ENCODE results near the gene TSPAN18.
A peak's percentile ranks its signal among the peaks of the same experiment; 100 is the strongest.

Gene TSPAN18

DNA sequence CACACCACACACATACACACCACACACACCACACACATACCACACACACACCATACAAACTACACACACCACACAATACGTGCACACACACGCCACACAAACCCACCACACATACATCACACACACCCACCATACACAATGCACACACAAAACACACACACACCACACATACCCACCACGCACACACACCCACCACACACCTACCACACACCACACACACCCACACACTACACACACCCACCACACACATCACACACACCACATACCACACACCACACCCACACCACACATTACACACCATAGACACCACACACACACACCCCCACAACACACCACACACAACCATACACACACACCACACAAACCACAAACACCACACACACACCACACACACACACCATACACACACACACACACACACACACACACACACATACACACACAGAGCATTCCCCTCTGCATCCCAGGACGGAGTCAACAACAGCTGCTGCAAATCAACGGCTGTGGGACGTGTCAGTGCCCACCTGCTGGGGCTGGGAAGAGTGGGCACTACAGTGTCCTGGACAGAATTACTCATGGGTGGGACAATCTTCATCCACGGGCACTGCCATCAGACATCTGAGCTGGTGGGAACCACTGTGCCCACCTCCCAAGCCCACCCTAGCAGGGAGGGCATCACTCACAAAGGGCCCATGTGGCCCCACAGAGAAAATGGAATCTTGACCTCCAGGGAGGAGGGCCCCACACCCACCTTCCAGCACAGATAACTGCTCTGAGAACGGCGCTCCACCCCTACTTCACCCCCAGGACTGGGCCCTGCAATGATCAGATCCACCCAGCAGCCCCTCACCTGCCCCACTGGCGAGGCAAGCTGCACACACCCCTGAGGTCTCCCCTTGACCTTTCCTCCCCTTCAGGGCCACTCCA, 215.5 kb downstream of the TSPAN18 start:
- DNase-seq (ENCODE audit: low spot score): no peak

DNA sequence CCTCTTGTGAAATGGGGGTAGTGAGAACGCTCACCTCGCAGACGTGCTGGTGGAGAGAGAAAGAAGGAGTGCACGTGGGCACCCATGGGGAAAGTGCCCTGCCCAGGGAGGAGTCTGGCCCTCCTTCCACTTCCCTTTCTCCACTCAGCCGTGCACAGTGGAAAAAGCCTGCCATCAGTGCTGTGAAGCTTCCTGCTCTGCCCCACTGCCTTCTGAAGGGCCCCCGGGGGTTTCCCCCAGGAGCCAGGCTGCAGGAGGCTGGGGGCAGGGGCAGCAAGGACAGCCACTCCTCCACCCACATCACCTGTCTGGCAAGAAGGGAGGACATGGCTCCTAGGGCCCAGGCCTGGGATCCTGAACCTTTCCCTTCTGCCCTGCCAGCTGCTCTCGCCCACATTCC, 216.4 kb downstream of the TSPAN18 start:
- DNase-seq (ENCODE audit: low spot score): peak; percentile 36

DNA sequence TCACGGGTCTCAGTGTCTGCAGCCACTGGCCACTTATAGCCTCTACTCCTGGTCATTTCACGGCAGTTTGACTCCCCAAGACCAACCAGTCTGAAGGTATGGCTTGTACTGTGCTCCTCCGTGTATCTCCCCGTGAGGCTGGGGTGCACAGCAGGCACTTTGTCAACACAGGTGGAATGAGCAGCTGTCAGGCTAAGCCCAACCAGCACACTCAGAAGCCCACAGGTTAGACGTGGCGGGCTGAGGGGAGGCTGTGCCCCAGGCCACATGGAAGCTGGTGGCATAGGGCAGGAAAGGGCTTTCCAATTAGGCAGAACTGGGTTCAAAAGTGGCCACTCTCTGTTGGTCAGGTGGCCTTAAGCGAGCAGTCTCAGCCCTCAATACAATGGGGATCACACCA, 216.9 kb downstream of the TSPAN18 start:
- no peak for DNase-seq (ENCODE audit: low spot score)

DNA sequence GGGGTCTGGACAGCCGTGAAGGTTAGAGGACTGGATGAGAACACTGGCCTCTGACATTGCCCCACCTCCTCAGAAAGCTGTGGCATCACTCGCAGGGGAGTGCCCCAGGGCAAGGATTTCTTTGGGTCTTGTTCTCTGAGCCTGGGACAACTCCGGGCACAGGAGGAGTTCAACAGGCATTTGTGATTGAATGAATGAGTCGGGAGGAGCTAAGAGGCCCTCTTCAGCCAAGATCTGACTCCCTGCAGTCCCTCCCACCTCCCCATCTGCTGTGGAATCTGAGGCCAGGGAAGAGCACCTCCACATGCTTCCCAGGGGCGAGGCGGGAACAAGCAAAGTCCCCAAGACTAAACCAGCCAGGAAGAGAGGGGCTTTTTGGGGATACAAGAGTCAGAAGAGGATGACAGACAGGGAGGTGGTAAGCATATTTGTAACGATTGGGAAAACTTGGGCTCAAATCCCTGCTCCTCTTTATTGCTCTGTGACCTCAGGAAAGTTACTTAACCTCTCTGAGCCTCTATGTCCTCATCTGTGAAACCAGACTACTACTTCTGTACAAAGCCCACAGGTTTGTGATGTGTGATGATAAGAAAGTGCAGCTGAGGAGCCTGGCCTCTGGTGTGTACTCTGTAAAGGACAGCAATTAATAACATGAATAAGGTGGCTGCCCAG, 217.6 kb downstream of the TSPAN18 start:
- DNase-seq (ENCODE audit: low spot score): no peak

- DNase-seq (ENCODE audit: low spot score): no peak
Observed at GRCh38 chr11:44944853-44945235, 218.1 kb downstream of the TSPAN18 start.

- DNase-seq (ENCODE audit: low spot score): no peak
Observed at GRCh38 chr11:44945666-44946065, 218.9 kb downstream of the TSPAN18 start.

DNA sequence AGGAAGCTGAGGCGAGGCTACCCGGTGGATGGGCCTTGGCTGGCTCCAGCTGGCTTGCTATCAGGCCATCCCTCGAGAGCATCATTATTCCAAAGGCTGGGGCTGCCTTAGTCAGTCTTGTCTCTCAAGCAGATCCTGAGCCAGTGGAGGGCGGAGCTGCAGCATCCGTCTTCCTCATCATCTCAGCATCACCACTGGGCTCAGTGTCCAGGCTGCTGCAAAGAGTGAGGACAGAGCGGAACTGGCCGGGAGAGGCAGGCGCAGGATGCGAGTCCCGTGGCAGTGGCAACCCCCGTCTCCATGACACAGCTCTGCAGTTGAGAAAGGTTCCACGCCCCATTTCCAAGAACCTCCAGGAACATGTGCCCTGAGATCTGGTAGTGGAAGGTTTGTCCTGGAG, 219.5 kb downstream of the TSPAN18 start:
- DNase-seq (ENCODE audit: low spot score): no peak

- DNase-seq (ENCODE audit: low spot score): no peak
Observed at GRCh38 chr11:44947114-44947513, 220.4 kb downstream of the TSPAN18 start.

- DNase-seq (ENCODE audit: low spot score): no peak
Observed at GRCh38 chr11:44948155-44948554, 221.4 kb downstream of the TSPAN18 start.

DNA sequence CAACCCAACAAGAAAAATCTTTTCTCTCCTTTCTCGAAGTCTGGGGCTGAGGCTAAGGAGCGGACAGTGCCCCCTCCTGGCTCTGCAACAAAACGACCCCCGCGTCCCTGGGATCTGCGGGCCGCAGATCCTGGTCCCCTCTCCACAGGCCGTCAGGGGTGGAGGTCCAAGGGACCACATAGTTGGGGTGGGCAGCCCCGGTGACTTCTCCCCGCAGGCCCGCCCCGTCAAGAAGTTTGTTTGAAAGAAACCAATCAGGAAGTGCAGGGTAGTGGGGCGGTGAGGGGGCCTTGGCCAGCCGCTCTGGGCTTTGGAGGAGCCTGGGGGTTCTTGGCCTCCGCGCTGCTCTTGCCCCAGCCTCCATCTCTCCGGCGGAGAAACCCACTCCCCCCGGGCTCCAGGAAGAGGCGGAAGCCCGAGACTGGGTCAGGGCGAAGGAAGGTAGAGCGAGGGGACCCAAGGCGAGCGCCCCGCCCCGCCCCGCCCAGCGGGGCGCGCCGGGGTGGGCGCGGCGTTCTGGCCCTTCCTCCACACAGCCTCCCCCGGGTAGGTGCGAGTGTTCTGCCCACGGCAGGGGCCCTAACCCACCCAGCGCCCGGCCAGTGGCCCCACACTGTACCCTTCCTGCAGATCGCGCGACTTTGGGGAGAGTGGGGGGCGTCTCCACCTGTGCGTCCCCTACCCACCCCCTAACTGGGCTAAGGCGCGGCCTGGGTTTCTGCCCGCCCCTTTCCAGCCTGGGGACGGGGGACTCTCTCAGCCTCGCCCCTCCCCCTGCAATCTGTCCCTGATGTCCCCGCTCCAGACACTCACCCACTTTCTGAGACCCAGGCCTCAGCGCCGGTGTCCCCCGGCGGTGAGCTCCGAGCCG, 222.6 kb downstream of the TSPAN18 start:
- DNase-seq (ENCODE audit: low spot score): no peak

- DNase-seq (ENCODE audit: low spot score): no peak
Observed at GRCh38 chr11:44950031-44950624, 223.4 kb downstream of the TSPAN18 start.

DNA sequence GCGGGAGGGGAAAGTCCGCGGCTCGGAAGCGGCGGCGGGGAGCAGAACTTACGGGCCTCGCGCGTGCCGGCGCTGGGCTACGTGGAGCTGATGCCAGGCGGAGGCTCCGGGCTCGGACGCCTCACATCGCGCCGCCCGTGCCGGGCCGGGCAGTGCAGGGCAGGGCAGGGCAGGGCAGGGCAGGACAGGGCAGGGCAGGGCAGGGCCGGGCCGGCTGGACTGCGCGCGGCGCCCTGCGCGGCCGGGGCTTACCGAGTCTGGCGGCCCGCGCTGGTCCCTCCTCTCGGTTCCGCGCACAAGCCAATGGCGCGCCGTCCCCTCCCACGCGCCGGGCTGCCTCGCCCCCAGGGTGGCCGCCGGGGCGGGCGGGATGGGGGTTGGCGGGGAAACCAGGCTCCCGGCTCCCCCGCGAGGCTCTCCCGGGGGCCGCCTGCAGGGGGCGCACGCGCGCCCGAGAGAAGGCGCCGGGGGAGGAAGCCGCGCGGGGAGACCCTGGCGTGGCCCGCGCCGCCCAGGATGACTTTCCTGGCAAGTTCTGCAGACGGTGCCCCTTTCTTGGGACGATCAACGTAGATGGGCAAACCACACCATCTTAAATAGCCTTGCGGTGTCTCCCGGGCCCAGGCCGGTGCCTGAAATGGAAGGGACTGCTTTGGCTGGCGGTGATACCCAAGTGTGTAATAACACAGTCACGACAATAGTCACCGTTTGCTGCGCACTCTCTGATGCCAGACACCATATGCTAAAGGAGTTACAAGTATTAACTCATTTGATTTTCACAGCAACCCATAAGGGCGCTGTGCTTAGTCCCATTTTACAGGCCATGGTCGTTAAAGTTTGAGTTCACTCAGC, 224.1 kb downstream of the TSPAN18 start, which contains the start of gene TP53I11:
Gene TP53I11, minus strand, starts transcription at position 259 of the 852 bp plus-strand sequence. CDS start 12,548 bp downstream, outside the sequence.
- no peak for DNase-seq (ENCODE audit: low spot score)

DNA sequence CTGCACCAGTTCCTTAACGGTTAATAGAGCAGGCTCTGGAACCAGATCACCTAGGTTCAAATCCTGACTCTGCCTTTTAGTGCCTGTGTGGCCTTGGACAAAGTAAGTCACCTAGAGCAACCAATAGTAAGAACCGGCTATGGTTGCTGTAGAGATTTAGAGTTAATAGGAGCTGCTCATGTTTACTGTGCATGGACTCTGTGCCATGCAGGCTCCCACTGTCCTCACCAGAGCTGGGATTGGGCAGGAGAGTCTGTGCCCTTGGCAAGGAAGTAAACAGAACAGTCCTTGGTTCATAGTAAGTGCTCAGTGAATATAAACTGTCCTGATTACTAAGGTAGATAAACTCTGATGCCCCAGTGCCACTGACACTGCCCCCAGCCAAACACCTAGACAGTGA, 225.3 kb downstream of the TSPAN18 start:
- DNase-seq (ENCODE audit: low spot score): no peak

- no peak for DNase-seq (ENCODE audit: low spot score)
Observed at GRCh38 chr11:44952500-44953260, 225.9 kb downstream of the TSPAN18 start.

GRCh38 chr11:44954051-44954906, 227.5 kb downstream of the TSPAN18 start:
- DNase-seq (ENCODE audit: low spot score): no peak

DNA sequence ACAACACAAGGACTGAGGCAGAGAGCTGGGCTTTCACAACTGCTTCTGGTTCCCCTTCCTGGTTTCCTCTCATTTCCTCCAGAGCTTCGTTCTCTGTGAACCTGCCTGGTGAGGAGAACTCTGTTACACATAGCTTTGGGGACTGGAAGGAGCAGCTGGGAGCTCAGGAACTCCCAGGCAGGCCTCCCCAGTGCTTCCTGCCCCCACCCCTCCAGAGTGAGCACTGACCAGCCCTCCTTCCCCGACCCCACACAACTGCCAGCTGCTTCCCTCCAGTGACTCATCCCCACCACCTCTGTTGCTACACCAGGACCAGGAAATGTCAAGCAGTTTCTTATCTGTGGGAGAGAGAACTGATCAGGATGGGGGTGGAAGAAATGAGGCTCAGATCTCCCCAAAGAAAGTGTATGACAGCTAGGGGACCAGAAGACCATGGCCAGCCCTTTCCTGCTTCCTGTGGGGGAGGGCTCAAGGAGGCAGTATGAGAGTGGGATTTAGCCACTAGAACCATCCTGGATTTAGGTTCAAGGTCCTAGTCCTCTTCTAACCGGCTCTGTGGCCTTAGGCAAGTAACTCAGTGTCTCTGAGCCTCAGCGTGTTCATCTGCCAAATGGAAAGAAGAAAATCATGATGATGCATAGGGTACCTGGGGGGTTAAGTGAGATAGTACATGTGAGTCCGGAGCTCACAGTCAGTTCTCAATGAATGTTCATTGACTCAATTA, 228.4 kb downstream of the TSPAN18 start:
- DNase-seq (ENCODE audit: low spot score): peak; percentile 59

- no peak for DNase-seq (ENCODE audit: low spot score)
Observed at GRCh38 chr11:44957040-44957515, 230.3 kb downstream of the TSPAN18 start.

All from pons (tissue), 1 donor.